Kidney (tissue), 14 donors: Measurements from ENCODE around the gene SBF2. TPM values are rescaled to one million over a fixed set of nuclear protein-coding genes. Genes with fewer than 3 reads are reported as not detected.

ENCODE experiments used
- DNase-seq, 5 donors: peaks; one replicate each; pipeline ENCODE4 v3.0.0-alpha.2; 2013 to 2020
- FAIRE-seq: peaks from 2 replicates; lab custom pipeline; 2012; peaks lifted over from hg19 to GRCh38; lab: Jason Lieb, UNC
- H3K27ac ChIP-seq, 2 donors: one replicate each; pipeline ENCODE4 v1.7.0; 2013; ENCODE audit warnings: low read depth in 2 of 2, low read length in 2 of 2, inconsistent platforms in 1 of 2
- H3K27me3 ChIP-seq: one replicate; pipeline ENCODE4 v1.7.1; 2013; ENCODE audit warnings: low read length, inconsistent platforms; ENCODE audit not compliant: control insufficient read depth, insufficient read depth
- H3K36me3 ChIP-seq, 3 donors: one replicate each; pipeline versions ENCODE4 v1.7.0 to v1.7.1; 2013; ENCODE audit warnings: low read length in 3 of 3, control low read depth in 1 of 3, inconsistent platforms in 1 of 3; ENCODE audit not compliant: insufficient read depth in 3 of 3, control insufficient read depth in 2 of 3
- H3K4me1 ChIP-seq, 3 donors: one replicate each; pipeline versions ENCODE4 v1.7.0 to v1.7.1; 2013; ENCODE audit warnings: low read length in 3 of 3, inconsistent platforms in 1 of 3, low read depth in 1 of 3; ENCODE audit not compliant: control insufficient read depth in 2 of 3, insufficient read depth in 2 of 3
- H3K4me3 ChIP-seq, 3 donors: one replicate each; pipeline versions ENCODE4 v1.7.0 to v1.8.1; 2013; ENCODE audit warnings: low read length in 3 of 3, control low read depth in 1 of 3, inconsistent platforms in 1 of 3
- H3K9ac ChIP-seq, 3 donors: one replicate each; pipeline versions ENCODE4 v1.7.0 to v1.7.1; 2013; ENCODE audit warnings: low read length in 3 of 3, control low read depth in 1 of 3, inconsistent platforms in 1 of 3
- H3K9me3 ChIP-seq, 3 donors: one replicate each; pipeline versions ENCODE4 v1.7.0 to v1.7.1; 2013; ENCODE audit warnings: low read length in 3 of 3, control low read depth in 1 of 3, inconsistent platforms in 1 of 3; ENCODE audit not compliant: control insufficient read depth in 2 of 3, insufficient read depth in 1 of 3
- intact Hi-C: fragments of 100-400 bp; cut with DNase I; formaldehyde crosslinking; loops from one replicate; pipeline ENCODE4 v1.11.1; 2022
- polyA plus RNA-seq: library from polyadenylated mRNA; stranded (reverse); fragments of 350-450 nt; fragmentation: Illumina TruSeq; extraction: RNeasy Lipid Tissue Mini Kit (QIAGEN cat#74804); gene quantifications from one replicate; pipeline ENCODE4 v1.2.3, GENCODE V29; 2014; ENCODE audit warnings: low read depth, low replicate concordance; ENCODE audit not compliant: insufficient read depth
- total RNA-seq: library from RNA; stranded (reverse); fragmentation: NEBNext Ultra II Directional; extraction: Animal tissue kit (Norgen Biotek cat#: 25700); gene quantifications from one replicate; pipeline ENCODE4 v1.2.1, GENCODE V29; 2021
- TF ChIP-seq, protein P1 (sequence below): IDR thresholded peaks from 3 replicates; pipeline ENCODE4 v1.5.1; 2012; ENCODE audit warnings: mild to moderate bottlenecking, moderate library complexity, borderline replicate concordance; ENCODE audit not compliant: insufficient read depth; ENCODE audit errors: extremely low read depth
- donor health status: control.
- donor health status: control.
- donor health status: control.
- donor health status: control.
- donor health status: control.
- donor health status: DM: yes; HTN: yes; CAD: no.
- donor health status: Normal renal cell carcinoma (clear cell type).

SBF2 gene
- total and polyA plus RNA-seq, 2 donors from 2014 or later, result 13.1 to 55.4 TPM

GRCh38 chr11:10162222-10162621 lies 131.8 kb downstream of the SBF2 start:
- Histone ChIP-seq H3K27ac (no peak overlapping the region), H3K4me1 (no peaks in the 10 kb centered on the region), H3K9ac (no peak overlapping the region), H3K9me3 (no peaks in the 10 kb centered on the region), H3K27me3 (no peaks in the 10 kb centered on the region), H3K36me3 (no peaks in the 10 kb centered on the region), H3K4me3 (no peak overlapping the region)
- DNase-seq (no peak), FAIRE-seq (no peak)
- TF ChIP-seq, protein P1, sequence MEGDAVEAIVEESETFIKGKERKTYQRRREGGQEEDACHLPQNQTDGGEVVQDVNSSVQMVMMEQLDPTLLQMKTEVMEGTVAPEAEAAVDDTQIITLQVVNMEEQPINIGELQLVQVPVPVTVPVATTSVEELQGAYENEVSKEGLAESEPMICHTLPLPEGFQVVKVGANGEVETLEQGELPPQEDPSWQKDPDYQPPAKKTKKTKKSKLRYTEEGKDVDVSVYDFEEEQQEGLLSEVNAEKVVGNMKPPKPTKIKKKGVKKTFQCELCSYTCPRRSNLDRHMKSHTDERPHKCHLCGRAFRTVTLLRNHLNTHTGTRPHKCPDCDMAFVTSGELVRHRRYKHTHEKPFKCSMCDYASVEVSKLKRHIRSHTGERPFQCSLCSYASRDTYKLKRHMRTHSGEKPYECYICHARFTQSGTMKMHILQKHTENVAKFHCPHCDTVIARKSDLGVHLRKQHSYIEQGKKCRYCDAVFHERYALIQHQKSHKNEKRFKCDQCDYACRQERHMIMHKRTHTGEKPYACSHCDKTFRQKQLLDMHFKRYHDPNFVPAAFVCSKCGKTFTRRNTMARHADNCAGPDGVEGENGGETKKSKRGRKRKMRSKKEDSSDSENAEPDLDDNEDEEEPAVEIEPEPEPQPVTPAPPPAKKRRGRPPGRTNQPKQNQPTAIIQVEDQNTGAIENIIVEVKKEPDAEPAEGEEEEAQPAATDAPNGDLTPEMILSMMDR, result no peak
- intact Hi-C loops, result no loop called here

DNA sequence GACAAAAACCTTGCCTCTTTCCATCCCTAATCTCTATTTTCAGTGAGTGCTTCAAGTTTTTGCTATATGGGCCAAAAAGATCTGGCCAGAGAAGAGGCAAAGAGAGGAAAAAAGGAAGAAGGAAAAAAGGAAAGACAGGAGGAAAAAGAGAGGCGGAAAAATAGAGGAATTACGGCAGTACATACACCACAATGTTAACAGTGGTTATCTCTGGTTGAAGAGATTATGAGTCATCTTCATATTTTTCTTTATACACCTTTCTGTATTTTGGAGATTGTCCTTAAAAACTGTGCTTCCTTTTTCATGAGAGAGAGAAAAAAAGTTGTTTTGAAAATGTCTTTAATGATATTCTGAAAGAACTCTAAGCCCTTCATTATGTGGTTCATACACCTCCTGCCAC lies 133.7 kb downstream of the SBF2 start:
- Histone ChIP-seq H3K4me3 (no peak overlapping the region), H3K9me3 (peaks cover 0 to 2% (median 0%) of the 10 kb centered on the region in 3 donors), H3K27ac (no peak overlapping the region), H3K4me1 (no peaks in the 10 kb centered on the region), H3K9ac (no peak overlapping the region), H3K27me3 (no peaks in the 10 kb centered on the region), H3K36me3 (no peaks in the 10 kb centered on the region)
- intact Hi-C loops, result no loop called here
- no peak for FAIRE-seq
- DNase-seq, result no peak
- TF ChIP-seq, protein P1, result no peak

DNA sequence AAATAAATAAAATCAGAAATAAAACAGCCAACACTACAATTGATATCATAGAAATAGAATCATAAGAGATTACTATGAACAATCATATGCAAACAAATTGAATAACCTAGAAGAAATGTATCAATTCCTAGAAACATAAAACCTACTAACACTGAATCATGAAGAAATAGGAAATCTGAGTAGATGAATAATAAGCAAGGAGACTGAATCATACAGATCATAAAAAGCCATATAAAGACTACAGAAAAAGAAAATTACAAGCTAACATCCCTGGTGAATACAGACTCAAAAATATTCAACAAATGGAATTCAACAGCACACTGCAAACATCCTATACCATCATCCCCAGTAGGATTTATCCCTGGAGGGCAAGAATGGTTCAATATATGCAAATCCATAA lies 135.6 kb downstream of the SBF2 start:
- Histone ChIP-seq H3K4me1 (no peaks in the 10 kb centered on the region), H3K36me3 (no peaks in the 10 kb centered on the region), H3K9ac (no peak overlapping the region), H3K9me3 (peaks cover 0 to 2% (median 0%) of the 10 kb centered on the region in 3 donors), H3K4me3 (no peak overlapping the region), H3K27me3 (no peaks in the 10 kb centered on the region), H3K27ac (no peak overlapping the region)
- TF ChIP-seq, protein P1, result no peak
- DNase-seq, result no peak
- intact Hi-C loops, result no loop called here
- peak; percentile 3 for FAIRE-seq
